Activated CD8-positive, alpha-beta memory T cell treated with anti-CD3 and anti-CD28 coated beads for 24 hours (primary cell): ENCODE results near the gene SYNCRIP.
"Not testable (repeated sequence)": the region's sequence is repeated elsewhere in the genome, so short reads cannot be mapped to it uniquely, and the experiment has no call there.

Source experiments
- DNase-seq: peaks from one replicate; pipeline ENCODE4 v3.0.0-alpha.2; 2020

Gene SYNCRIP

GRCh38 chr6:85642774-85643536 lies at the start of gene SYNCRIP:
Gene SYNCRIP, minus strand, starts transcription at chr6:85642886. Its CDS starts 1,447 bp downstream, at chr6:85641439.
- peak; percentile 98 for DNase-seq

GRCh38 chr6:85691478-85691877 lies 48.8 kb upstream of the SYNCRIP start:
- DNase-seq = no peak

GRCh38 chr6:85690071-85690470 lies 47.4 kb upstream of the SYNCRIP start:
- DNase-seq = no peak

- DNase-seq = no peak
These were observed 43.0 kb upstream of the SYNCRIP start for GRCh38 chr6:85685713-85686112.

GRCh38 chr6:85684809-85685171 lies 42.1 kb upstream of the SYNCRIP start:
- DNase-seq = no peak

- no peak for DNase-seq
These were observed 41.6 kb upstream of the SYNCRIP start for GRCh38 chr6:85684133-85684808.

- DNase-seq = not testable (repeated sequence)
These were observed 39.2 kb upstream of the SYNCRIP start for GRCh38 chr6:85681899-85682298.

GRCh38 chr6:85680388-85680787 lies 37.7 kb upstream of the SYNCRIP start:
- no peak for DNase-seq

- no peak for DNase-seq
These were observed 36.9 kb upstream of the SYNCRIP start for GRCh38 chr6:85679445-85680123.

GRCh38 chr6:85678602-85679444 lies 36.1 kb upstream of the SYNCRIP start:
- DNase-seq = peak; percentile 100

- no peak for DNase-seq
These were observed 35.4 kb upstream of the SYNCRIP start for GRCh38 chr6:85678026-85678601.

- DNase-seq = no peak
These were observed 34.7 kb upstream of the SYNCRIP start for GRCh38 chr6:85677234-85677956.

- no peak for DNase-seq
These were observed 33.5 kb upstream of the SYNCRIP start for GRCh38 chr6:85676086-85676729.

- no peak for DNase-seq
These were observed 32.5 kb upstream of the SYNCRIP start for GRCh38 chr6:85675030-85675819.

GRCh38 chr6:85674604-85675003 lies 31.9 kb upstream of the SYNCRIP start:
- DNase-seq = no peak

GRCh38 chr6:85673198-85674139 lies 30.8 kb upstream of the SYNCRIP start:
- DNase-seq = no peak

- no peak for DNase-seq
These were observed 29.9 kb upstream of the SYNCRIP start for GRCh38 chr6:85672623-85673022.

- DNase-seq = no peak
These were observed 29.4 kb upstream of the SYNCRIP start for GRCh38 chr6:85672050-85672449.

GRCh38 chr6:85670573-85670972 lies 27.9 kb upstream of the SYNCRIP start:
- DNase-seq = no peak
